Measurements from ENCODE around the gene KIFC3.

The KIFC3 gene

GRCh38 chr16:57761301-57761700, 41.0 kb downstream of the KIFC3 start:
- no peak overlapping the region for H3K4me3 ChIP-seq (ENCODE audit: low read depth, low read length)
- no peak for TF ChIP-seq CTCF (IDR thresholded peaks at IDR 0.05; ENCODE audit: low read depth, low read length)

GRCh38 chr16:57760357-57761160, 41.7 kb downstream of the KIFC3 start:
- TF ChIP-seq CTCF (IDR thresholded peaks at IDR 0.05; ENCODE audit: low read depth, low read length) = no peak
- no peak overlapping the region for H3K4me3 ChIP-seq (ENCODE audit: low read depth, low read length)

GRCh38 chr16:57759541-57760356, 42.5 kb downstream of the KIFC3 start:
- no peak overlapping the region for H3K4me3 ChIP-seq (ENCODE audit: low read depth, low read length)
- no peak for TF ChIP-seq CTCF (IDR thresholded peaks at IDR 0.05; ENCODE audit: low read depth, low read length)

- H3K4me3 ChIP-seq (ENCODE audit: low read depth, low read length) = no peak overlapping the region
- no peak for TF ChIP-seq CTCF (IDR thresholded peaks at IDR 0.05; ENCODE audit: low read depth, low read length)
Measured at GRCh38 chr16:57759131-57759530, 43.2 kb downstream of the KIFC3 start.

- no peak overlapping the region for H3K4me3 ChIP-seq (ENCODE audit: low read depth, low read length)
- TF ChIP-seq CTCF (IDR thresholded peaks at IDR 0.05; ENCODE audit: low read depth, low read length) = no peak
Measured at GRCh38 chr16:57758331-57759117, 43.8 kb downstream of the KIFC3 start.

GRCh38 chr16:57757883-57758282, 44.4 kb downstream of the KIFC3 start:
- TF ChIP-seq CTCF (IDR thresholded peaks at IDR 0.05; ENCODE audit: low read depth, low read length) = no peak
- H3K4me3 ChIP-seq (ENCODE audit: low read depth, low read length) = no peak overlapping the region

Measured in WI38 (cell line).